DOHH2 (cell line): ENCODE results near the gene FSTL4.

Experiments
- H3F3A ChIP-seq: fragments of 200-600 bp; sonication (generic), shearing (Covaris generic); 2 replicates; pipeline ENCODE4 v1.6.0; 2016; ENCODE audit warnings: antibody characterized with exemption, mild to moderate bottlenecking; ENCODE audit not compliant: control insufficient read depth, insufficient read depth
- H3K27ac ChIP-seq: fragments of 200-600 bp; sonication (generic); 2 replicates; pipeline ENCODE4 v1.5.1; 2014; ENCODE audit warnings: low read depth, mild to moderate bottlenecking, low read length, moderate library complexity
- H3K27me3 ChIP-seq: fragments of 200-600 bp; sonication (generic); 2 replicates; pipeline ENCODE4 v1.6.1; 2014; ENCODE audit warnings: mild to moderate bottlenecking, low read length, mixed read lengths; ENCODE audit not compliant: control insufficient read depth
- H3K36me3 ChIP-seq: fragments of 200-600 bp; sonication (generic); 2 replicates; pipeline ENCODE4 v1.6.1; 2014; ENCODE audit warnings: mild to moderate bottlenecking, low read length, moderate library complexity, mixed read lengths; ENCODE audit not compliant: control insufficient read depth
- H3K4me1 ChIP-seq: fragments of 200-600 bp; sonication (generic); 2 replicates; pipeline ENCODE4 v1.6.1; 2014; ENCODE audit warnings: mild to moderate bottlenecking, low read length, mixed read lengths; ENCODE audit not compliant: control insufficient read depth
- H3K4me2 ChIP-seq: fragments of 200-600 bp; sonication (generic); 2 replicates; pipeline ENCODE4 v1.6.0; 2014; ENCODE audit warnings: mild to moderate bottlenecking, low read length, moderate library complexity
- H3K4me3 ChIP-seq: fragments of 200-600 bp; sonication (generic); 2 replicates; pipeline ENCODE4 v1.5.1; 2014; ENCODE audit warnings: mild to moderate bottlenecking, low read length, mixed read lengths
- H3K79me2 ChIP-seq: fragments of 200-600 bp; sonication (generic); 2 replicates; pipeline ENCODE4 v1.6.1; 2014; ENCODE audit warnings: mild to moderate bottlenecking, low read length, mixed read lengths; ENCODE audit not compliant: control insufficient read depth
- H3K9me2 ChIP-seq: fragments of 200-600 bp; sonication (generic); replicated peaks from 2 replicates; pipeline ENCODE4 v1.6.1; 2014; ENCODE audit warnings: mild to moderate bottlenecking, low read length, mixed read lengths; ENCODE audit not compliant: control insufficient read depth
- H3K9me3 ChIP-seq: fragments of 200-600 bp; sonication (generic); 2 replicates; pipeline ENCODE4 v1.6.1; 2014; ENCODE audit warnings: antibody characterized with exemption, low read length, mixed read lengths; ENCODE audit not compliant: control insufficient read depth, insufficient read depth
- H4K20me1 ChIP-seq: fragments of 200-600 bp; sonication (generic); 2 replicates; pipeline ENCODE4 v1.6.0; 2014; ENCODE audit warnings: low read depth, mild to moderate bottlenecking, antibody characterized with exemption, low read length, moderate library complexity; ENCODE audit not compliant: control insufficient read depth, insufficient read depth
- EZH2phosphoT487 ChIP-seq: fragments of 200-600 bp; sonication (generic); IDR thresholded peaks from 2 replicates; pipeline ENCODE4 v1.6.1; 2017; ENCODE audit warnings: borderline replicate concordance, mild to moderate bottlenecking, antibody characterized with exemption, low read length, moderate library complexity, mixed read lengths
- TF ChIP-seq, protein P1 (sequence below): fragments of 200-600 bp; sonication (generic); IDR thresholded peaks from one replicate; pipeline ENCODE4 v1.5.1; 2014; ENCODE audit warnings: antibody characterized with exemption, mild to moderate bottlenecking, low read depth, low read length; ENCODE audit not compliant: poor library complexity, severe bottlenecking

Gene FSTL4

DNA sequence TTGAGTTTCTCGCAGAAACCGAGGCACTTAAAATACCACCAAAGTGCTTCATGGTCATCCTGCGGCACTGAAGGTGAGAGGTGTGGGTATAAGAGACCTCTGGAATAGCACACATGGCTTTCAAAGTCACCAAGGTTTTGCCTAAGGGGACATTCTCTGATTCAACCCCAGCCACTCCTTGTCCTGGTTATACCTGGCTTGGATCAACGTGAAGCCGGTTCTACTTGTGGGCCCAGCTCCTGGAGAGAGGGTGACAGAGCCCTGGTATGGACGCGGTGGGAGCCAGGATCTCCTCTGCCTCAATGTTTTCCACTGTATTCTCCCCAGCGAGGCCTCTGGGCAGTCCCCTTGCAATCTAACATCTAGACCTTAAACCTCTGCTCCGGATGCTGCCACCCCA lies 132.0 kb downstream of the FSTL4 start:
- no peak overlapping the region for H3K4me2 ChIP-seq
- H3K36me3 ChIP-seq: no peaks in the 10 kb centered on the region
- no peaks in the 10 kb centered on the region for H3K9me3 ChIP-seq
- H3F3A ChIP-seq: no peaks in the 10 kb centered on the region
- TF ChIP-seq EZH2phosphoT487: no peak
- TF ChIP-seq, protein P1, sequence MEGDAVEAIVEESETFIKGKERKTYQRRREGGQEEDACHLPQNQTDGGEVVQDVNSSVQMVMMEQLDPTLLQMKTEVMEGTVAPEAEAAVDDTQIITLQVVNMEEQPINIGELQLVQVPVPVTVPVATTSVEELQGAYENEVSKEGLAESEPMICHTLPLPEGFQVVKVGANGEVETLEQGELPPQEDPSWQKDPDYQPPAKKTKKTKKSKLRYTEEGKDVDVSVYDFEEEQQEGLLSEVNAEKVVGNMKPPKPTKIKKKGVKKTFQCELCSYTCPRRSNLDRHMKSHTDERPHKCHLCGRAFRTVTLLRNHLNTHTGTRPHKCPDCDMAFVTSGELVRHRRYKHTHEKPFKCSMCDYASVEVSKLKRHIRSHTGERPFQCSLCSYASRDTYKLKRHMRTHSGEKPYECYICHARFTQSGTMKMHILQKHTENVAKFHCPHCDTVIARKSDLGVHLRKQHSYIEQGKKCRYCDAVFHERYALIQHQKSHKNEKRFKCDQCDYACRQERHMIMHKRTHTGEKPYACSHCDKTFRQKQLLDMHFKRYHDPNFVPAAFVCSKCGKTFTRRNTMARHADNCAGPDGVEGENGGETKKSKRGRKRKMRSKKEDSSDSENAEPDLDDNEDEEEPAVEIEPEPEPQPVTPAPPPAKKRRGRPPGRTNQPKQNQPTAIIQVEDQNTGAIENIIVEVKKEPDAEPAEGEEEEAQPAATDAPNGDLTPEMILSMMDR: no peak
- H3K9me2 ChIP-seq: no peaks in the 10 kb centered on the region
- H3K4me1 ChIP-seq: no peaks in the 10 kb centered on the region
- peaks cover 13% of the 10 kb centered on the region for H3K27me3 ChIP-seq
- no peaks in the 10 kb centered on the region for H4K20me1 ChIP-seq
- no peaks in the 10 kb centered on the region for H3K79me2 ChIP-seq
- H3K27ac ChIP-seq: no peak overlapping the region
- H3K4me3 ChIP-seq: no peak overlapping the region

DNA sequence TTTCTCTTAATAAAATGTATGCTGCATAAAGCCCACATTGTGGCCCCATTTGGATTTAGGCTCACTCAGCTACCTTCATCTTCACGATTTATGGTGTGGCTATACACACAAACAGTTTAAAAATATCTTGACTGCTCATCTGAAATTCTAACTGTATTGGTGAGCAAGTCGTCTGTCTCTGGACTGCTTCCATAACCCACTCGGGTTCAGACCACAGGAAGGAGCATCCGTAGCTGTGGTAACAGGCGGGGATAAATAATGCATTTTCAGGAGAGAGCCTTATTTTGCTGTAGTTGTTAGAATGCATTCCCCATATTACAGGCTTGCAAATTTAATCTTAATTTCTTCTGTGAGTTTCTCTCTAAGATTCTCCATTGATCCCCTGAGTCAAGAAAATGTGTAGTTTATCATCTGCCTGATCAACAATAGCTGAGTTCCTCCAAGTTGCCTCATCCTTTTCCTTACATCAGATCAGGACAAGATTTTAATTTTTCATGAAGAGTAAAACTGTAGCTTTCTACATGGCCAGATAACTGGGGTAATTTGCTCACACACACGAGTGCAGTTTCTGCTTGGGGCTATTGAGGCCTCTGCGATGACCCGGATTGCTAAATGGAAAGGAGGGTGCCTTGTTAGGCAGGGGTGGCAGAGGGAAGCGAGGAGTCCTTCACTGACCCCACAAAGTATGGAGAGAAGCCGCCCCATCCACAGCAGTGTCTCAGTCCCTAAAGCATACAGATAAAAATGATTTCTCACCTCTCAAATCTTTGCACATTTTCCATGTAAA lies 133.9 kb downstream of the FSTL4 start:
- H3K79me2 ChIP-seq: no peaks in the 10 kb centered on the region
- no peak overlapping the region for H3K4me2 ChIP-seq
- no peaks in the 10 kb centered on the region for H3K9me2 ChIP-seq
- H3K4me1 ChIP-seq: no peaks in the 10 kb centered on the region
- H4K20me1 ChIP-seq: no peaks in the 10 kb centered on the region
- peaks cover 14% of the 10 kb centered on the region for H3K27me3 ChIP-seq
- no peaks in the 10 kb centered on the region for H3K36me3 ChIP-seq
- no peak overlapping the region for H3K27ac ChIP-seq
- H3K4me3 ChIP-seq: no peak overlapping the region
- no peaks in the 10 kb centered on the region for H3F3A ChIP-seq
- TF ChIP-seq EZH2phosphoT487: no peak
- TF ChIP-seq, protein P1: no peak
- H3K9me3 ChIP-seq: no peaks in the 10 kb centered on the region

DNA sequence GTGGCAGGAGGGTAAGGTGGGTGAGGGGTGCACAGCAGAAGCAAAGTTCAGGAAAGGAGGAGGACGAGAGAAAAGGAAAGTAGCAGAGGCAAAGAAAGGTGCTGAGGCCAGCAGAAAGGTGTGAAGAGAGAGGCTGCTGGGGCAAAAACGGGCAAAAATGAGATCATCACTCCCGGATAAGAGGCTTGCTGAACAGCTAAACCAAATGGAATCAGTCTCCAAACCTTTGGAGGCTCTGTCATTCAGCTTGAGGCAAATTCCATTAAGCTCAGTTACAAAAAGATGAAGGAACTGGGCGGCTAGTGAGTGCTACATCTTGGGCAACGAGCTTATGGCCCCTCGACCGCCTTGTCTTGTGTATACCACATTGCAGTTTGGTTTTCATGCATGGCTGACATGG lies 136.4 kb downstream of the FSTL4 start:
- no peak overlapping the region for H3K27ac ChIP-seq
- H3K9me2 ChIP-seq: no peaks in the 10 kb centered on the region
- H3K4me3 ChIP-seq: no peak overlapping the region
- no peak overlapping the region for H3K4me2 ChIP-seq
- no peaks in the 10 kb centered on the region for H3F3A ChIP-seq
- H3K36me3 ChIP-seq: no peaks in the 10 kb centered on the region
- no peaks in the 10 kb centered on the region for H3K79me2 ChIP-seq
- TF ChIP-seq, protein P1: no peak
- no peak for TF ChIP-seq EZH2phosphoT487
- H3K9me3 ChIP-seq: no peaks in the 10 kb centered on the region
- H4K20me1 ChIP-seq: no peaks in the 10 kb centered on the region
- H3K4me1 ChIP-seq: no peaks in the 10 kb centered on the region
- peaks cover 18% of the 10 kb centered on the region for H3K27me3 ChIP-seq
